ENCODE data around the gene KANSL1L. TPM values are rescaled to one million over a fixed set of nuclear protein-coding genes. Genes with fewer than 3 reads are reported as not detected.

Gene KANSL1L
- total RNA-seq (100 to 1,000 TPM in 1 of 5 donors, 10 to 100 TPM in 3, 1 to 10 TPM in 1; 2.6 to 128 (median 54.5) TPM), polyA plus RNA-seq (1 to 10 TPM; 4.2 to 7.0 (median 4.5) TPM)
- long read RNA-seq, donor 1 = 0 reads
- long read RNA-seq, donor 2, partial matches to known transcripts = 0 of 2 reads
- long read RNA-seq, donor 2, other reads (novel, unspliced or antisense) = 0 of 2 reads
- long read RNA-seq, donor 3, partial matches to known transcripts = 0 of 1 reads
- long read RNA-seq, donor 3, other reads (novel, unspliced or antisense) = 0 of 1 reads
- long read RNA-seq, donor 4 = 0 reads
- long read RNA-seq, donor 5 = 0 reads
- long read RNA-seq, donor 6 = 0 reads
- long read RNA-seq, donor 7 = 0 reads
- long read RNA-seq, donor 8, full-length matches to known transcripts = 1 of 7 reads
- long read RNA-seq, donor 8, partial matches to known transcripts = 6 of 7 reads
- long read RNA-seq, donor 8, other reads (novel, unspliced or antisense) = 0 of 7 reads
- long read RNA-seq, donor 9 = 0 reads
- long read RNA-seq, donor 10 = 0 reads

- intact Hi-C loops (cut with DNase I; ENCODE audit: low total_unique reads) = no loop called here
- H3K4me1 ChIP-seq = peaks cover 22 to 49% (median 33%) of the 10 kb centered on the region in 4 donors
- H3K9me3 ChIP-seq = no peaks in the 10 kb centered on the region
- TF ChIP-seq POLR2AphosphoS5 (IDR thresholded peaks at IDR 0.05) (peak; percentile 95 to 96 (median 96)), CTCF (IDR thresholded peaks at IDR 0.05) (no peak), POLR2A (IDR thresholded peaks at IDR 0.05) (peak in 2 of 4 donors; percentile 64 to 70)
- 0 to 2% (median 1%) methylated on average over 39 to 65 of the region's 67 CpGs for WGBS, 5 donors
- peak; percentile 99 to 100 for DNase-seq
- no peaks in the 10 kb centered on the region for H3K36me3 ChIP-seq
- peak within 1 kb of the TSS; percentile 66 to 93 (median 80) for H3K4me3 ChIP-seq
- H3K27me3 ChIP-seq = no peaks in the 10 kb centered on the region
- H3K27ac ChIP-seq = peak within 1 kb of the TSS; percentile 100
Observed at GRCh38 chr2:210171309-210172218, at the start of gene KANSL1L. KANSL1L (minus strand) TSS chr2:210171409; CDS start chr2:210154582, 16,827 bp downstream.

DNA sequence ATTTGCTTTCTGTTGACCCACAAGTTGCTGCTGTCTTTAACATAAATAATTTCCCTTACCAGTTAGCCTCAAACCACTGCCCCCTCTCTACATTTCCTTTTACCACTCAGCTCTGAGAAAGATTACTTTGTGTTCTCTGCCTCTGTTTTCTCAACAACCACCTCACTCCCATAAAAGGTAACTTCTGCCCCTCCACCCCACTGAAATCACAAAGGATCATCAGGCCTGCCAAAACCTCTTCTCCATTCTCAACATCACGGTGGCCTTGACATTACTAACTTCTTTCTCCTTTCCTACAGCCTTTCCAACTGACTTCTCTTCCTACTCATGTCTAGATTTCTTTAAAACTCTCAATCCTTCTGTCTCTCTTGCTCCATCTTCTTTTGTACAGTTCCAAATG is 43.9 kb upstream of the KANSL1L start:
- TF ChIP-seq POLR2AphosphoS5 (IDR thresholded peaks at IDR 0.05) (no peak), CTCF (IDR thresholded peaks at IDR 0.05) (no peak), POLR2A (IDR thresholded peaks at IDR 0.05) (no peak), EP300 (IDR thresholded peaks at IDR 0.05) (no peak)
- H3K27ac ChIP-seq = no peak overlapping the region
- H3K4me3 ChIP-seq = no peak overlapping the region
- no peaks in the 10 kb centered on the region for H3K36me3 ChIP-seq
- no peaks in the 10 kb centered on the region for H3K9me3 ChIP-seq
- peaks cover 0 to 9% (median 0%) of the 10 kb centered on the region in 4 donors for H3K4me1 ChIP-seq
- H3K27me3 ChIP-seq = no peaks in the 10 kb centered on the region
- 15 to 38% (median 25%) methylated on average over 1 of the region's 1 CpG for WGBS, 5 donors
- intact Hi-C loops (cut with DNase I; ENCODE audit: low total_unique reads) = no loop called here
- no peak for DNase-seq

- TF ChIP-seq POLR2AphosphoS5 (IDR thresholded peaks at IDR 0.05) (no peak), EP300 (IDR thresholded peaks at IDR 0.05) (no peak), CTCF (IDR thresholded peaks at IDR 0.05) (no peak), POLR2A (IDR thresholded peaks at IDR 0.05) (no peak)
- WGBS, 5 donors = 91 to 100% (median 97%) methylated on average over 1 of the region's 1 CpG
- intact Hi-C loops (cut with DNase I; ENCODE audit: low total_unique reads) = no loop called here
- H3K27ac ChIP-seq = no peak overlapping the region
- peaks cover 0 to 6% (median 0%) of the 10 kb centered on the region in 4 donors for H3K4me1 ChIP-seq
- H3K9me3 ChIP-seq = no peaks in the 10 kb centered on the region
- DNase-seq = no peak
- no peak overlapping the region for H3K4me3 ChIP-seq
- H3K36me3 ChIP-seq = no peaks in the 10 kb centered on the region
- no peaks in the 10 kb centered on the region for H3K27me3 ChIP-seq
Observed at GRCh38 chr2:210210185-210210584, 39.0 kb upstream of the KANSL1L start.

GRCh38 chr2:210207929-210208328 is 36.7 kb upstream of the KANSL1L start:
- Histone ChIP-seq H3K9me3 (no peaks in the 10 kb centered on the region), H3K27me3 (no peaks in the 10 kb centered on the region), H3K4me3 (no peak overlapping the region), H3K36me3 (no peaks in the 10 kb centered on the region), H3K4me1 (no peaks in the 10 kb centered on the region), H3K27ac (no peak overlapping the region)
- TF ChIP-seq EP300 (IDR thresholded peaks at IDR 0.05) (no peak), CTCF (IDR thresholded peaks at IDR 0.05) (no peak), POLR2AphosphoS5 (IDR thresholded peaks at IDR 0.05) (no peak), POLR2A (IDR thresholded peaks at IDR 0.05) (no peak)
- WGBS, 5 donors = 73 to 91% (median 86%) methylated on average over 1 of the region's 1 CpG
- intact Hi-C loops (cut with DNase I; ENCODE audit: low total_unique reads) = no loop called here
- DNase-seq = no peak
